Measurements from ENCODE around the gene SNRNP27. TPM values are rescaled to one million over a fixed set of nuclear protein-coding genes. Genes with fewer than 3 reads are reported as not detected.

Gene SNRNP27
- total and polyA plus RNA-seq, 9 of the 15 experiments (the other 6 are each of a cell fraction or from before 2014, with no cell fraction given), result 29.2 to 102 (median 65.7) TPM

GRCh38 chr2:69911985-69912563 is 18.3 kb downstream of the SNRNP27 start (continued):
- no peak for TF ChIP-seq ZNF609 (CRISPR knock-in tag; IDR thresholded peaks at IDR 0.05; ENCODE audit: borderline replicate concordance)
- no peak for TF ChIP-seq POLR2B (IDR thresholded peaks at IDR 0.05; ENCODE audit: low read depth, partially characterized antibody)
- no peak for TF ChIP-seq CHD2 (IDR thresholded peaks at IDR 0.05; ENCODE audit: low read depth, low read length)
- TF ChIP-seq DDX20 (tag; IDR thresholded peaks at IDR 0.05; ENCODE audit: low read depth), result no peak
- no peak for TF ChIP-seq EHMT2 (IDR thresholded peaks at IDR 0.05)
- no peak for TF ChIP-seq BCL6 (CRISPR knock-in tag; IDR thresholded peaks at IDR 0.05)
- no peak for TF ChIP-seq ZNF239 (CRISPR knock-in tag; IDR thresholded peaks at IDR 0.05)
- TF ChIP-seq ZNF384 (IDR thresholded peaks at IDR 0.05; ENCODE audit: low read depth, low read length), result no peak
- no peak for TF ChIP-seq PHB (CRISPR knock-in tag; IDR thresholded peaks at IDR 0.05)
- TF ChIP-seq FOXP1 (CRISPR knock-in tag; IDR thresholded peaks at IDR 0.05), result no peak
- TF ChIP-seq MECOM (CRISPR knock-in tag; IDR thresholded peaks at IDR 0.05), result no peak
- no peak for TF ChIP-seq MIER1 (IDR thresholded peaks at IDR 0.05; ENCODE audit: low read depth)
- TF ChIP-seq CREB3L1 (IDR thresholded peaks at IDR 0.05; ENCODE audit: borderline replicate concordance, low read depth), result no peak
- 0 out of 2 replicates have a peak, but pooled peaks have one; percentile 15 for TF ChIP-seq POLR2H (tag; IDR thresholded peaks at IDR 0.05; ENCODE audit: low read depth)
- no peak for TF ChIP-seq SMAD1 (IDR thresholded peaks at IDR 0.05; ENCODE audit: low read depth, low read length, partially characterized antibody)
- 0 out of 2 replicates have a peak, but pooled peaks have one; percentile 9 for TF ChIP-seq NR2C1 (IDR thresholded peaks at IDR 0.05)
- no peak for TF ChIP-seq NR2C1 (tag; IDR thresholded peaks at IDR 0.05)
- no peak for TF ChIP-seq ZNF668 (CRISPR knock-in tag; IDR thresholded peaks at IDR 0.05)
- TF ChIP-seq TFAP4 (CRISPR knock-in tag; IDR thresholded peaks at IDR 0.05; ENCODE audit: borderline replicate concordance), result no peak
- no peak for TF ChIP-seq RFX1 (IDR thresholded peaks at IDR 0.05)
- TF ChIP-seq ARID2 (IDR thresholded peaks at IDR 0.05), result no peak; the same call in 1 of the 2 replicates
- peak; percentile 10 for TF ChIP-seq TAF9B (IDR thresholded peaks at IDR 0.05; ENCODE audit: partially characterized antibody)
- no peak for TF ChIP-seq SLC30A9 (CRISPR knock-in tag; IDR thresholded peaks at IDR 0.05)
- no peak for TF ChIP-seq SAFB (IDR thresholded peaks at IDR 0.05; ENCODE audit: borderline replicate concordance, low read depth, low read length)
- no peak for TF ChIP-seq POLR2G (IDR thresholded peaks at IDR 0.05; ENCODE audit: low read depth, low read length)
